Neutrophil (primary cell): ENCODE data around the gene KRTAP5-7.

Experiments used
- H3K27ac ChIP-seq: fragments of 200-600 bp; sonication (generic); 2 replicates; pipeline ENCODE4 v1.5.1; 2016; ENCODE audit warnings: mild to moderate bottlenecking, moderate library complexity
- H3K27me3 ChIP-seq: fragments of 200-600 bp; sonication (generic); 2 replicates; pipeline ENCODE4 v1.6.0; 2016; ENCODE audit warnings: mild to moderate bottlenecking
- H3K36me3 ChIP-seq: fragments of 200-600 bp; sonication (generic); 2 replicates; pipeline ENCODE4 v1.5.1; 2017
- H3K4me1 ChIP-seq, 2 experiments: fragments of 200-600 bp in 1 of 2; sonication (generic) in 1 of 2; 1 replicate in 1 of 2; 2 replicates in 1 of 2; pipeline versions ENCODE4 v1.5.1 to v1.6.1; 2013 to 2016; ENCODE audit warnings: low read depth in 1 of 2, low read length in 1 of 2, mild to moderate bottlenecking in 1 of 2, moderate library complexity in 1 of 2; ENCODE audit not compliant: control insufficient read depth in 1 of 2, insufficient read depth in 1 of 2
- H3K4me3 ChIP-seq, 2 experiments: fragments of 200-600 bp in 1 of 2; sonication (generic) in 1 of 2; 1 replicate in 1 of 2; 2 replicates in 1 of 2; pipeline ENCODE4 v1.5.1; 2013 to 2016; ENCODE audit warnings: low read depth in 1 of 2, low read length in 1 of 2, mild to moderate bottlenecking in 1 of 2, moderate library complexity in 1 of 2
- H3K9me3 ChIP-seq: fragments of 200-600 bp; sonication (generic); 2 replicates; pipeline ENCODE4 v1.5.1; 2016
- CTCF ChIP-seq: fragments of 200-600 bp; sonication (generic); IDR thresholded peaks from 2 replicates; pipeline ENCODE4 v1.5.1; 2016; ENCODE audit warnings: antibody characterized with exemption

The KRTAP5-7 gene

GRCh38 chr11:71551711-71552110 is 24.6 kb downstream of the KRTAP5-7 start:
- Histone ChIP-seq H3K4me3 (no peak overlapping the region), H3K36me3 (no peaks in the 10 kb centered on the region), H3K4me1 (no peaks in the 10 kb centered on the region), H3K9me3 (no peaks in the 10 kb centered on the region), H3K27me3 (no peaks in the 10 kb centered on the region), H3K27ac (no peak overlapping the region)
- no peak for TF ChIP-seq CTCF

GRCh38 chr11:71554996-71555395 is 27.9 kb downstream of the KRTAP5-7 start:
- TF ChIP-seq CTCF = no peak
- Histone ChIP-seq H3K27ac (no peak overlapping the region), H3K27me3 (no peaks in the 10 kb centered on the region), H3K9me3 (no peaks in the 10 kb centered on the region), H3K4me3 (no peak overlapping the region), H3K36me3 (no peaks in the 10 kb centered on the region), H3K4me1 (no peaks in the 10 kb centered on the region)

GRCh38 chr11:71555508-71555907 is 28.4 kb downstream of the KRTAP5-7 start:
- no peak overlapping the region for H3K27ac ChIP-seq
- no peak for TF ChIP-seq CTCF
- H3K27me3 ChIP-seq = no peaks in the 10 kb centered on the region
- H3K9me3 ChIP-seq = no peaks in the 10 kb centered on the region
- H3K4me3 ChIP-seq = no peak overlapping the region
- H3K4me1 ChIP-seq = no peaks in the 10 kb centered on the region
- H3K36me3 ChIP-seq = no peaks in the 10 kb centered on the region

- no peaks in the 10 kb centered on the region for H3K4me1 ChIP-seq
- no peak for TF ChIP-seq CTCF
- H3K9me3 ChIP-seq = no peaks in the 10 kb centered on the region
- no peaks in the 10 kb centered on the region for H3K27me3 ChIP-seq
- no peak overlapping the region for H3K4me3 ChIP-seq
- H3K27ac ChIP-seq = no peak overlapping the region
- no peaks in the 10 kb centered on the region for H3K36me3 ChIP-seq
Measured at GRCh38 chr11:71556018-71556417, 29.0 kb downstream of the KRTAP5-7 start.

GRCh38 chr11:71557257-71557656 is 30.2 kb downstream of the KRTAP5-7 start:
- H3K9me3 ChIP-seq = no peaks in the 10 kb centered on the region
- no peak for TF ChIP-seq CTCF
- no peak overlapping the region for H3K27ac ChIP-seq
- no peaks in the 10 kb centered on the region for H3K27me3 ChIP-seq
- no peaks in the 10 kb centered on the region for H3K36me3 ChIP-seq
- no peaks in the 10 kb centered on the region for H3K4me1 ChIP-seq
- no peak overlapping the region for H3K4me3 ChIP-seq

GRCh38 chr11:71558996-71559395 is 31.9 kb downstream of the KRTAP5-7 start:
- H3K9me3 ChIP-seq = no peaks in the 10 kb centered on the region
- H3K27me3 ChIP-seq = peaks cover 16% of the 10 kb centered on the region
- no peaks in the 10 kb centered on the region for H3K36me3 ChIP-seq
- H3K4me1 ChIP-seq = no peaks in the 10 kb centered on the region
- no peak overlapping the region for H3K27ac ChIP-seq
- no peak for TF ChIP-seq CTCF
- H3K4me3 ChIP-seq = no peak overlapping the region
